Activated CD4-positive, alpha-beta T cell treated with anti-CD3 and anti-CD28 coated beads, Interleukin-2, Interleukin-4, amounts not matched to agents 100 ng/mL and 50 ng/mL, durations not matched to agents 16 hours and 8 hours (primary cell): ENCODE results near the gene TAP2.
A peak's percentile ranks its signal among the peaks of the same experiment; 100 is the strongest.

Source experiments
- DNase-seq: peaks from one replicate; pipeline ENCODE4 v3.0.0-alpha.2; 2020; ENCODE audit warnings: low spot score

The TAP2 gene

GRCh38 chr6:32854376-32855178 is 16.0 kb upstream of the TAP2 start:
- DNase-seq: peak; percentile 59

GRCh38 chr6:32853541-32854375 is 15.2 kb upstream of the TAP2 start, which contains the start of the genes PSMB9 and TAP1:
TSS of gene PSMB9 (plus strand) at chr6:32854192. CDS start at chr6:32854230, 38 bp downstream.
TSS of gene TAP1 (minus strand) at chr6:32853704. CDS start at chr6:32853636, 68 bp downstream.
- peak; percentile 95 for DNase-seq

GRCh38 chr6:32852844-32853540 is 14.5 kb upstream of the TAP2 start:
- DNase-seq: no peak

- DNase-seq: peak; percentile 45
Observed at GRCh38 chr6:32852018-32852843, 13.7 kb upstream of the TAP2 start.

GRCh38 chr6:32851025-32851424 is 12.5 kb upstream of the TAP2 start:
- no peak for DNase-seq

- DNase-seq: no peak
Observed at GRCh38 chr6:32849126-32849525, 10.6 kb upstream of the TAP2 start.

GRCh38 chr6:32847795-32848194 is 9.3 kb upstream of the TAP2 start:
- no peak for DNase-seq

- DNase-seq: no peak
Observed at GRCh38 chr6:32847004-32847403, 8.5 kb upstream of the TAP2 start.

- peak; percentile 69 for DNase-seq
Observed at GRCh38 chr6:32845384-32845884, 6.9 kb upstream of the TAP2 start.

- no peak for DNase-seq
Observed at GRCh38 chr6:32844839-32845383, 6.4 kb upstream of the TAP2 start.

GRCh38 chr6:32843979-32844838 is 5.7 kb upstream of the TAP2 start, which contains the start of gene PSMB8:
TSS of gene PSMB8 (minus strand) at chr6:32844047. CDS start at chr6:32843996, 51 bp downstream.
- peak; percentile 98 for DNase-seq

- no peak for DNase-seq
Observed at GRCh38 chr6:32843331-32843978, 4.9 kb upstream of the TAP2 start.

GRCh38 chr6:32842690-32843089 is 4.2 kb upstream of the TAP2 start:
- no peak for DNase-seq

- no peak for DNase-seq
Observed at GRCh38 chr6:32842021-32842650, 3.6 kb upstream of the TAP2 start.

GRCh38 chr6:32840604-32841246 is 2.2 kb upstream of the TAP2 start:
- peak; percentile 86 for DNase-seq

- no peak for DNase-seq
Observed at GRCh38 chr6:32839356-32839755, 817 bp upstream of the TAP2 start.

- no peak for DNase-seq
Observed at GRCh38 chr6:32837651-32838113, 857 bp downstream of the TAP2 start.

- no peak for DNase-seq
Observed at GRCh38 chr6:32836873-32837272, 1.7 kb downstream of the TAP2 start.
